Right lobe of liver (tissue), 4 donors: Measurements from ENCODE around the gene PRIM2.
"Not testable (repeated sequence)": the region's sequence is repeated elsewhere in the genome, so short reads cannot be mapped to it uniquely, and the experiment has no call there.

Experiments
- CTCF ChIP-seq, 4 donors: fragments of 200-600 bp in 3 of 4; fragments of 450-650 bp in 1 of 4; IDR thresholded peaks; one replicate each; pipeline versions ENCODE4 v1.5.1 to v1.8.0; 2016 to 2022; ENCODE audit warnings: antibody characterized with exemption in 4 of 4, mild to moderate bottlenecking in 2 of 4
- POLR2A ChIP-seq: fragments of 450-650 bp; IDR thresholded peaks from one replicate; pipeline ENCODE4 v1.6.1; 2017; ENCODE audit warnings: antibody characterized with exemption, mild to moderate bottlenecking
- donor health status: DM: no; HTN: no; CAD: no.
- donor health status: DM: no; HTN: no; CAD: no.
- donor health status: DM: no; HTN: yes; CAD: no.

GRCh38 chr6:57523221-57523620, 205.8 kb downstream of the PRIM2 start:
- TF ChIP-seq CTCF (IDR thresholded peaks at IDR 0.05); POLR2A: not testable (repeated sequence)
